Measurements from ENCODE around the gene RRAD. TPM values are rescaled to one million over a fixed set of nuclear protein-coding genes. Genes with fewer than 3 reads are reported as not detected.
"Not testable (repeated sequence)": the region's sequence is repeated elsewhere in the genome, so short reads cannot be mapped to it uniquely, and the experiment has no call there.

The RRAD gene
- total RNA-seq, 1 donor from 2014 or later: 75.0 TPM

DNA sequence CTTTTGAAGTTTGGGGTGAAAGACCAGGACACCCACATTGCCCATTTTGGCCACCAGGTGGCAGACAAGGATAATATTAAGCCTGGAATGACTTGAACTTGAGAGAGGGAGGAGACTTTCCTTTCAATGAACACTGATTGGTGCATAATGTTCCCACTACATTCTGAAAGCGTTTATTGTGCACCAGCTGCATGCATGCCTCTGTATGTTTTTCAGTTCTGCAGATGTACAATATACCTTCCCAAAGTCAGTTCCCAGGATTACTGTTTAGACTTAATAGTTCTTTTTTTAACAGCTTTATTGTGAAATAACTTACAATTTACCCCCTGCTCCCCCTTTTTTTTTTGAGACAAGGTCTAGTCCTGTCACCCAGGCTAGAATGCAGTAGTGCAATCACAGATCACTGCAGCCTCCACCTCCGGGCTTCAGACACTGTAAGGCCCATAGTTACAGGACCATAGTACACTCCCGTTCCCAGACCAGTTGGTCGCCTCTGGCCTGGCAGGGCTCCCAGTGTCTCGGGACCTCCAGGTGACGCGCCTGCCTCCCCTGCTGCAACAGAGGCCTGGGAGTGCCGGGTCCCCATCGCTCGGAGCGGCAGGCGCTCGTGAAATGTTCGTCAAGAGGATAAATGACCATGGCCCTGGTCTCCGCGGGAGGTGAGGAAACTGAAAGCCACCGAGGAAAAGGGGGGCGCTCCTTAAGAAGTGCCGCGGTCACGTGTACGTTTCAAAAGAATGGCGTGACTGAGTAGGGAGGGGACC is 22.1 kb upstream of the RRAD start:
- TF ChIP-seq, protein P1, sequence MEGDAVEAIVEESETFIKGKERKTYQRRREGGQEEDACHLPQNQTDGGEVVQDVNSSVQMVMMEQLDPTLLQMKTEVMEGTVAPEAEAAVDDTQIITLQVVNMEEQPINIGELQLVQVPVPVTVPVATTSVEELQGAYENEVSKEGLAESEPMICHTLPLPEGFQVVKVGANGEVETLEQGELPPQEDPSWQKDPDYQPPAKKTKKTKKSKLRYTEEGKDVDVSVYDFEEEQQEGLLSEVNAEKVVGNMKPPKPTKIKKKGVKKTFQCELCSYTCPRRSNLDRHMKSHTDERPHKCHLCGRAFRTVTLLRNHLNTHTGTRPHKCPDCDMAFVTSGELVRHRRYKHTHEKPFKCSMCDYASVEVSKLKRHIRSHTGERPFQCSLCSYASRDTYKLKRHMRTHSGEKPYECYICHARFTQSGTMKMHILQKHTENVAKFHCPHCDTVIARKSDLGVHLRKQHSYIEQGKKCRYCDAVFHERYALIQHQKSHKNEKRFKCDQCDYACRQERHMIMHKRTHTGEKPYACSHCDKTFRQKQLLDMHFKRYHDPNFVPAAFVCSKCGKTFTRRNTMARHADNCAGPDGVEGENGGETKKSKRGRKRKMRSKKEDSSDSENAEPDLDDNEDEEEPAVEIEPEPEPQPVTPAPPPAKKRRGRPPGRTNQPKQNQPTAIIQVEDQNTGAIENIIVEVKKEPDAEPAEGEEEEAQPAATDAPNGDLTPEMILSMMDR (IDR thresholded peaks at IDR 0.05; ENCODE audit: insufficient read depth, low read length, severe bottlenecking): peak; percentile 79
- no peaks in the 10 kb centered on the region for H3K27me3 ChIP-seq (ENCODE audit: control insufficient read depth, insufficient read depth, low read length)
- FAIRE-seq: peak; percentile 95
- H3K4me3 ChIP-seq (ENCODE audit: low read depth, low read length): peak overlapping the region; percentile 51
- H3K36me3 ChIP-seq (ENCODE audit: control insufficient read depth, insufficient read depth, low read length): peaks cover 2% of the 10 kb centered on the region
- DNase-seq (ENCODE audit: low read depth): peak; percentile 88

DNA sequence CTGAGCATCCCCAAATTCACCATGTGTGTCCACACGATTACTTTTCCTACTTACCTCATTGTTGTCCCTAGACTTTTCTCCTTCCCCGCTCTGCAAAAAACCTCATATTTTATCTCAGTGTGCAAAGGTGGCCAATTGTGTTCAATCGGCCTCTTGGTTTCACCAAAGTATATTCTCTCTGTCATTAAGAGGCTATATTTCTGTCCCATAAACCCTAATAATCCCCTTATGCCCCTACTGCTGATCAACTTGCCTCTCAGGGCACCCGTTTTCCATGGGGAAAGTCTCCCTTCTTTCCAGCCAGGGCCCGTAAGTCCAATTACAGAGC is 21.6 kb upstream of the RRAD start:
- DNase-seq (ENCODE audit: low read depth): no peak
- no peak overlapping the region for H3K4me3 ChIP-seq (ENCODE audit: low read depth, low read length)
- peaks cover 6% of the 10 kb centered on the region for H3K36me3 ChIP-seq (ENCODE audit: control insufficient read depth, insufficient read depth, low read length)
- TF ChIP-seq, protein P1 (IDR thresholded peaks at IDR 0.05; ENCODE audit: insufficient read depth, low read length, severe bottlenecking): no peak
- no peaks in the 10 kb centered on the region for H3K27me3 ChIP-seq (ENCODE audit: control insufficient read depth, insufficient read depth, low read length)
- FAIRE-seq: no peak

DNA sequence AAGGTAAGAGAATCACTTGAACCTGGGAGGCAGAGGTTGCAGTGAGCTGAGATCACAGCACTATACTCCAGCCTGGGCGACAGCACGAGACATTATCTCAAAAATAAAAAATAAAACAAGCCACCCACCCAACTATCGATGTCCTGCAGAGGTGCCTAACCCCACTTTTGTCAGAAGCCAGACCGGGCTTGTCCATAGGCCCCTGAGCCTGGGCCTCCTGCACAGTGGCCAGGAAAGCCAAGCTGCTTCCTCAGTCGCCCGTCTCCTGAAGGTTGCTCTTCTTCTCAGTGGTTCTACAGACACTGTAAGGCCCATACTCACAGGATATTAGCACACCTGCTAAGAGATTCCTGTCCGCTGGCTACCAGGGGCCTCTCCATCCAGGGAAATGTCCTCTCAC is 21.2 kb upstream of the RRAD start:
- no peak for FAIRE-seq

DNA sequence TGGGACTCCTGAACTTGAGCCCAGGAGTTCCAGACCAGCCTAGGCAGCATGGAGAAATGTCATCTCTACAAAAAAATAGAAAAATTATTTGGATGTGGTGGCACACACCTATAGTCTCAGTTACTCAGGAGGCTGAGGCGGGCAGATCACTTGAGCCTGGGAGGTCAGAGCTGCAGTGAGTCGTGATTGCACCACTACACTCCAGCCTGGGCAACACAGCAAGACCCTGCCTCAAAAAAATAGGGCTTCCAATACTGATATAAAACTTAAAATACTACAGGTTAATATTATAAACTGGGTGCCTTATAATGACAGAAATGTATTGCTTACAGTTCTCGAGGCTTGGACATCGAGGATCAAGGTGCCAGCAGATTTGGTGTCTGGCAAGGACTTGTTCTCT is 20.6 kb upstream of the RRAD start:
- H3K36me3 ChIP-seq (ENCODE audit: control insufficient read depth, insufficient read depth, low read length): peaks cover 15% of the 10 kb centered on the region
- no peak for DNase-seq (ENCODE audit: low read depth)
- TF ChIP-seq, protein P1 (IDR thresholded peaks at IDR 0.05; ENCODE audit: insufficient read depth, low read length, severe bottlenecking): no peak
- H3K27me3 ChIP-seq (ENCODE audit: control insufficient read depth, insufficient read depth, low read length): no peaks in the 10 kb centered on the region
- H3K4me3 ChIP-seq (ENCODE audit: low read depth, low read length): no peak overlapping the region
- no peak for FAIRE-seq

More for the DNA sequence above, 21.2 kb upstream of the RRAD start:
- Histone ChIP-seq H3K27me3 (ENCODE audit: control insufficient read depth, insufficient read depth, low read length) (no peaks in the 10 kb centered on the region), H3K4me3 (ENCODE audit: low read depth, low read length) (no peak overlapping the region), H3K36me3 (ENCODE audit: control insufficient read depth, insufficient read depth, low read length) (peaks cover 10% of the 10 kb centered on the region)
- TF ChIP-seq, protein P1 (IDR thresholded peaks at IDR 0.05; ENCODE audit: insufficient read depth, low read length, severe bottlenecking): no peak
- DNase-seq (ENCODE audit: low read depth): no peak

DNA sequence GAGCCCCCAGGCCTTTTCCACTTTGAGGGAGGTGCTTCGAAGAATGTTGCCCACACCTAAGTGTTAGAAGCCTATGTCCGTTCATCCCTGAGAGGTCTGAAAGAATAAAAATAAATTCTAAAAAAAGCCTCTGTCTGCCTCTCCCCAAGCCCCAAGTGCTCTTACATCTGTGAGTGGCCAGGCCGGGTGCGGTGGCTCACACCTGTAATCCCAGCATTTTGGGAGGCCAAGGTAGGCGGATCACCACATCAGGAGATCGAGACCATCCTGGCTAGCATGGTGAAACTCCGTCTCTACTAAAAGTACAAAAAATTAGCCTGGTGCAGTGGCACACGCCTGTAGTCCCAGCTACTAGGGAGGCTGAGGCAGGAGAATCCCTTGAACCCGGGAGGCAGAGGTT is 19.6 kb upstream of the RRAD start:
- not testable (repeated sequence) for H3K27me3 ChIP-seq (ENCODE audit: control insufficient read depth, insufficient read depth, low read length); FAIRE-seq; H3K4me3 ChIP-seq (ENCODE audit: low read depth, low read length); DNase-seq (ENCODE audit: low read depth)
- peaks cover 22% of the 10 kb centered on the region for H3K36me3 ChIP-seq (ENCODE audit: control insufficient read depth, insufficient read depth, low read length)

DNA sequence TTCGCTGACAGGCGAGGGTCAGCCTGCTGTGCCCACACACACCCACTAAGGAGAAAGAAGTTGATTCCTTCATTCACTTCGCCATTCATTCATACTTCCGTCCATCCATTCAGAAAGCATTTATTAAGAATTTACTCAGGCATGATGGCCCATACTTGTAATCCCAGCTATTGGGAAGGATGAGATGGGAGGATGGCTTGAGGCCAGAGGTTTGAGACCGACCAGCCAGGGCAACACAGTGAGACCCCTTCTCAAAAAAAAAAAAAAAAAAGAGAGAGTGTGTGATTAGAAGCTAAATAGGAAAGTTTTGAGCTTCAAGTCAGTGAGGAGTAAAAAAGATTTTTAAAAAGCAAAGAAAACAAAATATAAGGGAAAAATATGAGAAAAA is 18.7 kb upstream of the RRAD start:
- Histone ChIP-seq H3K27me3 (ENCODE audit: control insufficient read depth, insufficient read depth, low read length) (no peaks in the 10 kb centered on the region), H3K36me3 (ENCODE audit: control insufficient read depth, insufficient read depth, low read length) (peaks cover 28% of the 10 kb centered on the region), H3K4me3 (ENCODE audit: low read depth, low read length) (no peak overlapping the region)
- TF ChIP-seq, protein P1 (IDR thresholded peaks at IDR 0.05; ENCODE audit: insufficient read depth, low read length, severe bottlenecking): no peak
- DNase-seq (ENCODE audit: low read depth) (no peak), FAIRE-seq (no peak)
